Heart left ventricle (tissue), 16 donors: Measurements from ENCODE around the gene CCDC154. TPM values are rescaled to one million over a fixed set of nuclear protein-coding genes. Genes with fewer than 3 reads are reported as not detected.
A peak's percentile ranks its signal among the peaks of the same experiment; 100 is the strongest.

Experiments used
- ATAC-seq, 4 donors: fragments of 200-7000 bp; cut with Tn5 transposase; one replicate each; pipeline ENCODE4 v1.9.1; 2020 to 2022; ENCODE audit warnings: moderate library complexity in 4 of 4, mild to moderate bottlenecking in 3 of 4, moderate number of reproducible peaks in 1 of 4
- DNase-seq, 5 donors: peaks; one replicate each; pipeline ENCODE4 v3.0.0-alpha.2; 2020
- H3K27ac ChIP-seq, 12 donors: fragments of 200-600 bp; sonication (generic) in 4 of 12; one replicate each; pipeline versions ENCODE4 v1.5.0 to v1.8.0; 2016 to 2022; ENCODE audit warnings: mild to moderate bottlenecking in 2 of 12
- H3K27me3 ChIP-seq, 9 donors: fragments of 200-600 bp; sonication (generic) in 2 of 9; one replicate each; pipeline versions ENCODE4 v1.5.1 to v1.8.0; 2016 to 2022; ENCODE audit warnings: mild to moderate bottlenecking in 3 of 9
- H3K36me3 ChIP-seq, 9 donors: fragments of 200-600 bp; sonication (generic) in 2 of 9; one replicate each; pipeline versions ENCODE4 v1.5.0 to v1.8.0; 2018 to 2022; ENCODE audit warnings: mild to moderate bottlenecking in 2 of 9
- H3K4me1 ChIP-seq, 12 donors: fragments of 200-600 bp; sonication (generic) in 4 of 12; one replicate each; pipeline versions ENCODE4 v1.5.0 to v1.8.0; 2016 to 2022; ENCODE audit warnings: mild to moderate bottlenecking in 3 of 12
- H3K4me3 ChIP-seq, 12 donors: fragments of 200-600 bp; sonication (generic) in 4 of 12; one replicate each; pipeline versions ENCODE4 v1.5.0 to v1.8.0; 2017 to 2022; ENCODE audit warnings: mild to moderate bottlenecking in 9 of 12, moderate library complexity in 4 of 12
- H3K9me3 ChIP-seq, 12 donors: fragments of 200-600 bp; sonication (generic) in 4 of 12; one replicate each; pipeline versions ENCODE4 v1.5.0 to v1.8.0; 2016 to 2022; ENCODE audit warnings: mild to moderate bottlenecking in 1 of 12
- POLR2A ChIP-seq, 2 donors: fragments of 450-650 bp; IDR thresholded peaks; one replicate each; pipeline ENCODE4 v1.6.1; 2017; ENCODE audit warnings: antibody characterized with exemption in 2 of 2, mild to moderate bottlenecking in 2 of 2, moderate library complexity in 2 of 2
- WGBS, 4 donors: extraction: QIAGEN DNeasy Blood & Tissue Kit in 2 of 4; methylation state at CpG; one replicate each; pipeline versions ENCODE4 v1.1.5 to v1.1.7; 2013 to 2018; 5-methylcytosine and 5-hydroxymethylcytosine counted together
- intact Hi-C, 10 donors: fragments of 100-400 bp; cut with DNase I; formaldehyde crosslinking; loops; one replicate each; pipeline versions ENCODE4 v1.11.1 to v1.14.2; 2022
- polyA plus RNA-seq, 2 donors: library from polyadenylated mRNA; stranded (reverse); fragments of 200-250 nt; gene quantifications; one replicate each; pipeline ENCODE4 v1.2.3, GENCODE V29; 2013
- total RNA-seq, 9 donors: library from RNA; depleted of rRNA in 2 of 9; stranded (reverse); fragments of >200 nt in 2 of 9; fragmentation: NEBNext Ultra II Directional in 3 of 9; extraction: Animal tissue kit (Norgen Biotek cat#: 25700) in 3 of 9; gene quantifications; one replicate each; pipeline versions ENCODE4 v1.1.0 to v1.2.4, GENCODE V29; 2016 to 2023
- TF ChIP-seq, protein P1 (sequence below), 12 donors: fragments of 200-600 bp; sonication (generic) in 4 of 12; IDR thresholded peaks; one replicate each; pipeline versions ENCODE4 v1.5.0 to v1.8.0; 2018 to 2022; ENCODE audit warnings: antibody characterized with exemption in 12 of 12, mild to moderate bottlenecking in 5 of 12
- donor health status: ischemic (EF 13 %, LVEDD 7.1; RV severe dilation, severe dysfunction).
- donor health status: healthy with polysubstance abuse.
- donor health status: DM: no; HTN: yes; CAD: no.
- donor health status: DM: no; HTN: no; CAD: no.
- donor health status: ischemic (EF 25% LVEDD 6.9; RV normal size, moderate dysfunction).
- donor health status: ischemic (EF 25% LVEDD 5.7; RV mildly dilated, moderate dysfunction).
- donor health status: healthy.
- donor health status: DM: yes; HTN: yes; CAD: no.
- donor health status: ischemic (EF 35%, LVEDD 5.7; RV mildly dilated, moderate dysfunction).
- donor health status: nonischemic (EF 11% LVEDD 7.7; RV severe dilation, severe dysfunction).
- donor health status: DM: yes; HTN: yes; CAD: no.
- donor health status: PGD.
- donor health status: ischemic (EF 29% LVEDD 5.4; RV normal size, mild dysfunction).
- donor health status: nonischemic (EF 23%, LVEDD 6.1; RV moderate dilation, normal function).

The CCDC154 gene
- total and polyA plus RNA-seq, 11 donors: 0.14 to 1.5 (median 0.68) TPM; not detected in 2

GRCh38 chr16:1492082-1492922 lies 47.9 kb upstream of the CCDC154 start:
- H3K27me3 ChIP-seq: no peaks in the 10 kb centered on the region
- ATAC-seq (no peak), DNase-seq (no peak)
- peak overlapping the region in 10 of 12 donors; percentile 75 to 98 (median 88) for H3K27ac ChIP-seq
- intact Hi-C loops: loop anchor here in 9 of 10 donors (2.0 to 10.0 kb wide), 13 partner anchors 18 to 182 kb away; partner anchors contain the start of genes CRAMP1 (in 7 of the 9), IFT140 (in 7 of the 9), TMEM204 (in 2 of the 9) and CLCN7 (in 1 of the 9)
- peaks cover 0 to 31% (median 24%) of the 10 kb centered on the region in 12 donors for H3K4me1 ChIP-seq
- peaks cover 0 to 30% (median 22%) of the 10 kb centered on the region in 9 donors for H3K36me3 ChIP-seq
- H3K4me3 ChIP-seq: peak overlapping the region in 11 of 12 donors; percentile 59 to 92 (median 77)
- H3K9me3 ChIP-seq: no peaks in the 10 kb centered on the region
- no peak for TF ChIP-seq POLR2A (IDR thresholded peaks at IDR 0.05)
- TF ChIP-seq, protein P1, sequence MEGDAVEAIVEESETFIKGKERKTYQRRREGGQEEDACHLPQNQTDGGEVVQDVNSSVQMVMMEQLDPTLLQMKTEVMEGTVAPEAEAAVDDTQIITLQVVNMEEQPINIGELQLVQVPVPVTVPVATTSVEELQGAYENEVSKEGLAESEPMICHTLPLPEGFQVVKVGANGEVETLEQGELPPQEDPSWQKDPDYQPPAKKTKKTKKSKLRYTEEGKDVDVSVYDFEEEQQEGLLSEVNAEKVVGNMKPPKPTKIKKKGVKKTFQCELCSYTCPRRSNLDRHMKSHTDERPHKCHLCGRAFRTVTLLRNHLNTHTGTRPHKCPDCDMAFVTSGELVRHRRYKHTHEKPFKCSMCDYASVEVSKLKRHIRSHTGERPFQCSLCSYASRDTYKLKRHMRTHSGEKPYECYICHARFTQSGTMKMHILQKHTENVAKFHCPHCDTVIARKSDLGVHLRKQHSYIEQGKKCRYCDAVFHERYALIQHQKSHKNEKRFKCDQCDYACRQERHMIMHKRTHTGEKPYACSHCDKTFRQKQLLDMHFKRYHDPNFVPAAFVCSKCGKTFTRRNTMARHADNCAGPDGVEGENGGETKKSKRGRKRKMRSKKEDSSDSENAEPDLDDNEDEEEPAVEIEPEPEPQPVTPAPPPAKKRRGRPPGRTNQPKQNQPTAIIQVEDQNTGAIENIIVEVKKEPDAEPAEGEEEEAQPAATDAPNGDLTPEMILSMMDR (IDR thresholded peaks at IDR 0.05): no peak
- WGBS, 4 donors: 85 to 90% (median 87%) methylated on average over 22 to 23 of the region's 23 CpGs

DNA sequence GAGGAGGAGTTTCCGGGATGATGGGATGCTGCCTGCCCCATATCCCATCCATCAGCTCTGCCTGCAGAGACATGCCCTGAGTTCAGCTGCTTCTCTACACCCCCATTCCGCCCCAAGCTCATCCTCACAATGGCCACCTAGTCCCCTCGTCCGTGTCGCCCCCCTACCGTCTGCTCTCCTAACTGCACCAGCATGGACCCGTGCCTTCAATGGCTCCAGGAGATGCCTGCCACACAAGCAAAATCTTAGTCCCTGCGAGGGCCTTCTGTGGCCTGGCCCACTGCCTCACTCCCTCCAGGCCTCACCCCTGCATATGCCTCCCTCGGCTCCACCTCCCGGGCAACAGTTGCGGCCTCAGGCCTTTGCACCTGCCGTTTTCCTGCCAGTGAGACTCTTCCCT lies 47.0 kb upstream of the CCDC154 start:
- TF ChIP-seq, protein P1 (IDR thresholded peaks at IDR 0.05): no peak
- no peak for TF ChIP-seq POLR2A (IDR thresholded peaks at IDR 0.05)
- no peaks in the 10 kb centered on the region for H3K9me3 ChIP-seq
- intact Hi-C loops: loop anchor here in 9 of 10 donors (5.0 to 10.0 kb wide), 11 partner anchors 36 to 183 kb away; partner anchors contain the start of genes CRAMP1 (in 6 of the 9), IFT140 (in 6 of the 9), TMEM204 (in 2 of the 9) and JPT2 (in 1 of the 9)
- no peak for DNase-seq
- H3K27me3 ChIP-seq: no peaks in the 10 kb centered on the region
- WGBS, 4 donors: 89 to 92% (median 90%) methylated on average over 12 of the region's 12 CpGs
- no peak overlapping the region for H3K27ac ChIP-seq
- peaks cover 0 to 21% (median 13%) of the 10 kb centered on the region in 9 donors for H3K36me3 ChIP-seq
- no peak for ATAC-seq
- no peak overlapping the region for H3K4me3 ChIP-seq
- peaks cover 0 to 31% (median 24%) of the 10 kb centered on the region in 12 donors for H3K4me1 ChIP-seq

GRCh38 chr16:1489077-1489476 lies 44.7 kb upstream of the CCDC154 start:
- 91 to 92% (median 91%) methylated on average over 12 of the region's 12 CpGs for WGBS, 4 donors
- Histone ChIP-seq H3K36me3 (no peaks in the 10 kb centered on the region), H3K4me1 (peaks cover 0 to 15% (median 10%) of the 10 kb centered on the region in 12 donors), H3K27ac (no peak overlapping the region), H3K27me3 (no peaks in the 10 kb centered on the region), H3K9me3 (no peaks in the 10 kb centered on the region), H3K4me3 (no peak overlapping the region)
- no peak for TF ChIP-seq POLR2A (IDR thresholded peaks at IDR 0.05)
- TF ChIP-seq, protein P1 (IDR thresholded peaks at IDR 0.05): no peak
- no peak for DNase-seq
- intact Hi-C loops: no loop called here
- ATAC-seq: no peak

GRCh38 chr16:1488619-1489018 lies 44.3 kb upstream of the CCDC154 start, which contains the start of gene PTX4:
Gene PTX4, minus strand, starts transcription at chr16:1488944. Its CDS starts 35 bp downstream, at chr16:1488909.
- Histone ChIP-seq H3K27me3 (no peaks in the 10 kb centered on the region), H3K4me3 (no peak within 1 kb of the TSS), H3K27ac (no peak within 1 kb of the TSS), H3K36me3 (no peaks in the 10 kb centered on the region), H3K4me1 (peaks cover 0 to 13% (median 6%) of the 10 kb centered on the region in 12 donors), H3K9me3 (no peaks in the 10 kb centered on the region)
- TF ChIP-seq, protein P1 (IDR thresholded peaks at IDR 0.05): no peak
- no peak for TF ChIP-seq POLR2A (IDR thresholded peaks at IDR 0.05)
- ATAC-seq (no peak), DNase-seq (no peak)
- intact Hi-C loops: no loop called here
- WGBS, 4 donors: 83 to 89% (median 86%) methylated on average over 19 of the region's 19 CpGs
